ENCODE data around the gene GPC6. TPM values are rescaled to one million over a fixed set of nuclear protein-coding genes. Genes with fewer than 3 reads are reported as not detected.

GPC6 gene
- total RNA-seq, 1 experiment from 2014 or later, result 0.22 TPM

GRCh38 chr13:93976528-93976927 lies 749.9 kb downstream of the GPC6 start:
- RAD21 ChIA-PET (ENCODE audit: low non-redundant PET in 1 of 2, low total read pairs in 2 of 2, uncharacterized antibody in 2 of 2, unreplicated experiment in 2 of 2), result no interaction called here
- DNase-seq (ENCODE audit: low read depth, low spot score), result no peak
- no peaks in the 10 kb centered on the region for H3K4me1 ChIP-seq (ENCODE audit: control insufficient read depth in 1 of 2, insufficient read depth in 2 of 2, low read length in 2 of 2)
- no peak overlapping the region for H3K4me2 ChIP-seq (ENCODE audit: low read length)
- H2AFZ ChIP-seq (ENCODE audit: low read depth, low read length, poor library complexity, severe bottlenecking), result no peak overlapping the region
- POLR2A ChIA-PET, result no interaction called here
- H4K20me1 ChIP-seq (ENCODE audit: insufficient read depth), result no peaks in the 10 kb centered on the region
- ATAC-seq, result no peak
- TF ChIP-seq ZFX (IDR thresholded peaks at IDR 0.05), result no peak
- no peak for TF ChIP-seq EZH2 (IDR thresholded peaks at IDR 0.05)
- no peak for TF ChIP-seq MAX (IDR thresholded peaks at IDR 0.05)
- no peak for TF ChIP-seq CBX3 (IDR thresholded peaks at IDR 0.05; ENCODE audit: low read depth)
- TF ChIP-seq FOSL1 (IDR thresholded peaks at IDR 0.05; ENCODE audit: low read depth), result no peak
- TF ChIP-seq POLR2AphosphoS5 (IDR thresholded peaks at IDR 0.05; ENCODE audit: low read depth, low read length), result no peak
- TF ChIP-seq SIN3A (IDR thresholded peaks at IDR 0.05; ENCODE audit: low read depth), result no peak
- no peak for TF ChIP-seq REST (IDR thresholded peaks at IDR 0.05; ENCODE audit: low read depth)
- no peak for TF ChIP-seq JUND (IDR thresholded peaks at IDR 0.05)
- no peak for TF ChIP-seq POLR2A (IDR thresholded peaks at IDR 0.05; ENCODE audit: borderline replicate concordance, extremely low read depth, insufficient read depth, insufficient read length)
- TF ChIP-seq SP1 (IDR thresholded peaks at IDR 0.05; ENCODE audit: low read depth), result no peak
- BruUV-seq (replicated peaks), result no TSS peak
- no peak overlapping the region for H3K27ac ChIP-seq (ENCODE audit: low read depth, low read length)
- intact Hi-C loops (cut with micrococcal nuclease), result no loop called here
- H3K36me3 ChIP-seq (ENCODE audit: control insufficient read depth in 1 of 2, insufficient read depth in 2 of 2, low read length in 2 of 2), result no peaks in the 10 kb centered on the region
- no peak overlapping the region for H3K9ac ChIP-seq (ENCODE audit: low read length)
- CTCF ChIA-PET, result no interaction called here
- H3K79me2 ChIP-seq (ENCODE audit: insufficient read depth, low read length), result no peaks in the 10 kb centered on the region
- peaks cover 14 to 22% of the 10 kb centered on the region in 2 experiments; a peak in 2 of 4 replicates for H3K9me3 ChIP-seq (ENCODE audit: control insufficient read depth in 1 of 2, insufficient read depth in 1 of 2, low read depth in 1 of 2, low read length in 2 of 2)
- no peaks in the 10 kb centered on the region for H3K27me3 ChIP-seq (ENCODE audit: insufficient read depth, low read length)
- H3K9me2 ChIP-seq (ENCODE audit: insufficient read depth), result no peaks in the 10 kb centered on the region
- no peak overlapping the region for H3K4me3 ChIP-seq (replicated peaks in 1 of 2; ENCODE audit: low read depth in 1 of 2, low read length in 2 of 2)
